Fibroblast of peridontal ligament (primary cell): ENCODE results near the gene NCKAP5.

Source experiments
- DNase-seq: peaks from one replicate; pipeline ENCODE4 v3.0.0-alpha.2; 2010; ENCODE audit errors: extremely low read depth

The NCKAP5 gene

GRCh38 chr2:133004623-133005022 is 563.6 kb downstream of the NCKAP5 start:
- no peak for DNase-seq

- no peak for DNase-seq
Measured at GRCh38 chr2:132999421-132999820, 568.8 kb downstream of the NCKAP5 start.

GRCh38 chr2:132998221-132998620 is 570.0 kb downstream of the NCKAP5 start:
- no peak for DNase-seq

GRCh38 chr2:132991471-132992045 is 576.7 kb downstream of the NCKAP5 start:
- DNase-seq = no peak

- no peak for DNase-seq
Measured at GRCh38 chr2:132984731-132985130, 583.5 kb downstream of the NCKAP5 start.

- DNase-seq = no peak
Measured at GRCh38 chr2:132980304-132980703, 588.0 kb downstream of the NCKAP5 start.

- DNase-seq = no peak
Measured at GRCh38 chr2:132979339-132980093, 588.7 kb downstream of the NCKAP5 start.

GRCh38 chr2:132978840-132979239 is 589.4 kb downstream of the NCKAP5 start:
- no peak for DNase-seq

- DNase-seq = peak; percentile 48
Measured at GRCh38 chr2:132977812-132978529, 590.3 kb downstream of the NCKAP5 start.

GRCh38 chr2:132975193-132976105 is 592.8 kb downstream of the NCKAP5 start:
- DNase-seq = no peak

GRCh38 chr2:132974467-132975095 is 593.7 kb downstream of the NCKAP5 start:
- DNase-seq = no peak

- no peak for DNase-seq
Measured at GRCh38 chr2:132971310-132972061, 596.8 kb downstream of the NCKAP5 start.

- no peak for DNase-seq
Measured at GRCh38 chr2:132969371-132969985, 598.8 kb downstream of the NCKAP5 start.

GRCh38 chr2:132965460-132965859 is 602.8 kb downstream of the NCKAP5 start:
- no peak for DNase-seq

GRCh38 chr2:132963161-132963560 is 605.1 kb downstream of the NCKAP5 start:
- DNase-seq = no peak

- DNase-seq = no peak
Measured at GRCh38 chr2:132958887-132959286, 609.4 kb downstream of the NCKAP5 start.

GRCh38 chr2:132955871-132956615 is 612.2 kb downstream of the NCKAP5 start:
- no peak for DNase-seq

GRCh38 chr2:132953771-132954170 is 614.5 kb downstream of the NCKAP5 start:
- DNase-seq = no peak

- no peak for DNase-seq
Measured at GRCh38 chr2:132951008-132951714, 617.1 kb downstream of the NCKAP5 start.
